GM23338 (cell line): ENCODE results near the gene FAM81A.

Experiments
- CREB1 ChIP-seq: fragments of 250-450 bp; sonication (Bioruptor Pico); IDR thresholded peaks from 2 replicates; pipeline ENCODE4 v1.5.0; 2020; ENCODE audit warnings: low read depth, mild to moderate bottlenecking, moderate library complexity
- EZH2 ChIP-seq: fragments of 200-600 bp; sonication (generic); IDR thresholded peaks from one replicate; pipeline ENCODE4 v1.8.0; 2017; ENCODE audit warnings: antibody characterized with exemption, mild to moderate bottlenecking, low read depth; ENCODE audit not compliant: unreplicated experiment
- EZH2phosphoT487 ChIP-seq: fragments of 200-600 bp; sonication (generic); IDR thresholded peaks from one replicate; pipeline ENCODE4 v1.8.1; 2018; ENCODE audit warnings: antibody characterized with exemption; ENCODE audit not compliant: unreplicated experiment
- JUNB ChIP-seq: IDR thresholded peaks from one replicate; pipeline ENCODE4 v1.6.1; 2016; ENCODE audit warnings: antibody characterized with exemption; ENCODE audit not compliant: unreplicated experiment
- NANOG ChIP-seq: IDR thresholded peaks from 2 replicates; pipeline ENCODE4 v1.6.1; 2016; ENCODE audit warnings: antibody characterized with exemption, borderline replicate concordance
- POLR2AphosphoS5 ChIP-seq: IDR thresholded peaks from 2 replicates; pipeline ENCODE4 v1.6.1; 2016; ENCODE audit warnings: antibody characterized with exemption, low read depth
- STAT1 ChIP-seq: IDR thresholded peaks from one replicate; pipeline ENCODE4 v1.6.1; 2016; ENCODE audit warnings: antibody characterized with exemption; ENCODE audit not compliant: unreplicated experiment
- ZNF331 ChIP-seq: fragments of 250-450 bp; sonication (Bioruptor Pico); IDR thresholded peaks from 2 replicates; pipeline ENCODE4 v1.5.0; 2020; ENCODE audit warnings: low read depth, mild to moderate bottlenecking, moderate library complexity
- TF ChIP-seq, protein P1 (sequence below), 2 experiments: fragments of 200-600 bp in 1 of 2; sonication (generic) in 1 of 2; conservative IDR thresholded peaks; 2 replicates each; pipeline versions ENCODE4 v1.5.1 to v1.6.1; 2016 to 2017; ENCODE audit warnings: antibody characterized with exemption in 2 of 2, low read depth in 2 of 2, mild to moderate bottlenecking in 2 of 2, moderate library complexity in 1 of 2
- TF ChIP-seq, protein P2 (sequence below): IDR thresholded peaks from one replicate; pipeline ENCODE4 v1.6.1; 2018; ENCODE audit warnings: antibody characterized with exemption; ENCODE audit not compliant: unreplicated experiment
- TF ChIP-seq, protein P3 (sequence below): IDR thresholded peaks from 2 replicates; pipeline ENCODE4 v1.6.1; 2016; ENCODE audit warnings: antibody characterized with exemption

DNA sequence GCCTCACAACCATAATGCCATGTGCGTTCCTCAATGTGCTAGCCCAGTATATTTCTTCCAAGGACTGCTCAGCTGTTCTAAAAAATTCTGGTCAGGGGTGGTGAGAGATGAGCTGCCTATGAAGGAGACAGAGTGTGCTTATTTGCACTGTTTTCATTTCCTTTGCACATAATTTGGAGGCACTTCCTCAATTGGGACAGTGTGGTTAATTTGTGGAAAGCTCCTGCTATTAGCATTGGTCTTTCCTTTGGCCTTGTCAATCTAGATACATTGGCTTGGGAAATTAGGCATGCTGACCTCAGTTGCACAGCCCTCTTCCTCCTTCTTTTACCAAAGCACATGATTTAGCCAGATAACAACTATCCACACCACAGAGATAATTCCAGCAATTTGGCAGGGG is 9.4 kb downstream of the FAM81A start:
- TF ChIP-seq, protein P1, sequence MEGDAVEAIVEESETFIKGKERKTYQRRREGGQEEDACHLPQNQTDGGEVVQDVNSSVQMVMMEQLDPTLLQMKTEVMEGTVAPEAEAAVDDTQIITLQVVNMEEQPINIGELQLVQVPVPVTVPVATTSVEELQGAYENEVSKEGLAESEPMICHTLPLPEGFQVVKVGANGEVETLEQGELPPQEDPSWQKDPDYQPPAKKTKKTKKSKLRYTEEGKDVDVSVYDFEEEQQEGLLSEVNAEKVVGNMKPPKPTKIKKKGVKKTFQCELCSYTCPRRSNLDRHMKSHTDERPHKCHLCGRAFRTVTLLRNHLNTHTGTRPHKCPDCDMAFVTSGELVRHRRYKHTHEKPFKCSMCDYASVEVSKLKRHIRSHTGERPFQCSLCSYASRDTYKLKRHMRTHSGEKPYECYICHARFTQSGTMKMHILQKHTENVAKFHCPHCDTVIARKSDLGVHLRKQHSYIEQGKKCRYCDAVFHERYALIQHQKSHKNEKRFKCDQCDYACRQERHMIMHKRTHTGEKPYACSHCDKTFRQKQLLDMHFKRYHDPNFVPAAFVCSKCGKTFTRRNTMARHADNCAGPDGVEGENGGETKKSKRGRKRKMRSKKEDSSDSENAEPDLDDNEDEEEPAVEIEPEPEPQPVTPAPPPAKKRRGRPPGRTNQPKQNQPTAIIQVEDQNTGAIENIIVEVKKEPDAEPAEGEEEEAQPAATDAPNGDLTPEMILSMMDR (conservative IDR thresholded peaks at IDR 0.05; ENCODE audit: low read depth in 2 of 2): no peak
- TF ChIP-seq EZH2phosphoT487: no peak
- TF ChIP-seq ZNF331: no peak
- TF ChIP-seq EZH2: no peak
- no peak for TF ChIP-seq JUNB
- TF ChIP-seq, protein P2, sequence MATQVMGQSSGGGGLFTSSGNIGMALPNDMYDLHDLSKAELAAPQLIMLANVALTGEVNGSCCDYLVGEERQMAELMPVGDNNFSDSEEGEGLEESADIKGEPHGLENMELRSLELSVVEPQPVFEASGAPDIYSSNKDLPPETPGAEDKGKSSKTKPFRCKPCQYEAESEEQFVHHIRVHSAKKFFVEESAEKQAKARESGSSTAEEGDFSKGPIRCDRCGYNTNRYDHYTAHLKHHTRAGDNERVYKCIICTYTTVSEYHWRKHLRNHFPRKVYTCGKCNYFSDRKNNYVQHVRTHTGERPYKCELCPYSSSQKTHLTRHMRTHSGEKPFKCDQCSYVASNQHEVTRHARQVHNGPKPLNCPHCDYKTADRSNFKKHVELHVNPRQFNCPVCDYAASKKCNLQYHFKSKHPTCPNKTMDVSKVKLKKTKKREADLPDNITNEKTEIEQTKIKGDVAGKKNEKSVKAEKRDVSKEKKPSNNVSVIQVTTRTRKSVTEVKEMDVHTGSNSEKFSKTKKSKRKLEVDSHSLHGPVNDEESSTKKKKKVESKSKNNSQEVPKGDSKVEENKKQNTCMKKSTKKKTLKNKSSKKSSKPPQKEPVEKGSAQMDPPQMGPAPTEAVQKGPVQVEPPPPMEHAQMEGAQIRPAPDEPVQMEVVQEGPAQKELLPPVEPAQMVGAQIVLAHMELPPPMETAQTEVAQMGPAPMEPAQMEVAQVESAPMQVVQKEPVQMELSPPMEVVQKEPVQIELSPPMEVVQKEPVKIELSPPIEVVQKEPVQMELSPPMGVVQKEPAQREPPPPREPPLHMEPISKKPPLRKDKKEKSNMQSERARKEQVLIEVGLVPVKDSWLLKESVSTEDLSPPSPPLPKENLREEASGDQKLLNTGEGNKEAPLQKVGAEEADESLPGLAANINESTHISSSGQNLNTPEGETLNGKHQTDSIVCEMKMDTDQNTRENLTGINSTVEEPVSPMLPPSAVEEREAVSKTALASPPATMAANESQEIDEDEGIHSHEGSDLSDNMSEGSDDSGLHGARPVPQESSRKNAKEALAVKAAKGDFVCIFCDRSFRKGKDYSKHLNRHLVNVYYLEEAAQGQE: no peak
- no peak for TF ChIP-seq POLR2AphosphoS5
- no peak for TF ChIP-seq STAT1
- TF ChIP-seq, protein P3, sequence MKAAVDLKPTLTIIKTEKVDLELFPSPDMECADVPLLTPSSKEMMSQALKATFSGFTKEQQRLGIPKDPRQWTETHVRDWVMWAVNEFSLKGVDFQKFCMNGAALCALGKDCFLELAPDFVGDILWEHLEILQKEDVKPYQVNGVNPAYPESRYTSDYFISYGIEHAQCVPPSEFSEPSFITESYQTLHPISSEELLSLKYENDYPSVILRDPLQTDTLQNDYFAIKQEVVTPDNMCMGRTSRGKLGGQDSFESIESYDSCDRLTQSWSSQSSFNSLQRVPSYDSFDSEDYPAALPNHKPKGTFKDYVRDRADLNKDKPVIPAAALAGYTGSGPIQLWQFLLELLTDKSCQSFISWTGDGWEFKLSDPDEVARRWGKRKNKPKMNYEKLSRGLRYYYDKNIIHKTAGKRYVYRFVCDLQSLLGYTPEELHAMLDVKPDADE: no peak
- TF ChIP-seq CREB1 (CRISPR knock-in tag): no peak
- no peak for TF ChIP-seq NANOG
